Midbrain (tissue), 1 donor: Measurements from ENCODE around the gene TPCN1.
A peak's percentile ranks its signal among the peaks of the same experiment; 100 is the strongest.

Experiments
- DNase-seq: peaks from one replicate; lab custom pipeline; 2025; lab: John Stamatoyannopoulos, UW

TPCN1 gene

DNA sequence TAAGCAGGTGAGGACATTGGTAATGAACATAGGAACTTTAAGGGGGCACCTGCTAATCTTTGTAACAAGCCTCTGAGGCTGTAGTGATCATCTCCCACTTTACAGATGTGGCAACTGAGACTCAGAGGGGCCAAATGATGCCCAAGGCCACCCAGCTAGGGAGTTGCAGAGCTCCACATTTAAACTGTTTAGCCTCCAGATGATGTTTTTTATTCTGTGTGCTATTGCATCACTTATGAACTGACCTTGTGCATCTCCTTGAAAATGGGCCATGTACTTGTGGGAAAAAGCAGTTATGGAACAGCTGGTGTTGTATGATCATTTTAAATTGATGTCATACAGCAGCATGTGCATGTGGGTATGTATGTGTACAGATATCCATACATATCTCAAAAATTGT lies 41.4 kb downstream of the TPCN1 start:
- DNase-seq, result no peak

DNA sequence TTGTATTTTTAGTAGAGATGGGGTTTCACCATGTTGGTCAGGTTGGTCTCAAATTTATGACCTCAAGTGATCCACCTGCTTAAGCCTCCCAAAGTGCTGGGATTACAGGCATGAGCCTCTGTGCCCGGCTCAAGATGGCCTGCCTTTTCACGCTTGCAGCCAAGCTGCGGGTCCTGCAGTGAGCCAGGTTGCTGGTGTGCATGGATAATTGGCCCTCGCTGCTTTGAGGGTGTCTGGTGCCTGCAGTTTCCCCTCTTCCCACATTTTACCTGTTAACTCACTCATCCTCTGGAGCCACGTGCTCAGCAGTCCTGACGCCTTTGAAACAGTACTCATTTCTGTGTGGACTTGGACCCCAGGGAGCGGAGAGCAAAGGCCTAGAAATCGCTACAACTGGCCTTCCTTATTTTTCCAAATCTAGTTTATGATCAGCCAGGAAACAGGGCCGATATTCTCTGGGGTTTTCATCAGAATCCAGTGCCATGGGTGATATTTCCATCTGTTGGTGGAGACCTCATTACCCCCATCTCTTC lies 42.2 kb downstream of the TPCN1 start:
- DNase-seq, result no peak

DNA sequence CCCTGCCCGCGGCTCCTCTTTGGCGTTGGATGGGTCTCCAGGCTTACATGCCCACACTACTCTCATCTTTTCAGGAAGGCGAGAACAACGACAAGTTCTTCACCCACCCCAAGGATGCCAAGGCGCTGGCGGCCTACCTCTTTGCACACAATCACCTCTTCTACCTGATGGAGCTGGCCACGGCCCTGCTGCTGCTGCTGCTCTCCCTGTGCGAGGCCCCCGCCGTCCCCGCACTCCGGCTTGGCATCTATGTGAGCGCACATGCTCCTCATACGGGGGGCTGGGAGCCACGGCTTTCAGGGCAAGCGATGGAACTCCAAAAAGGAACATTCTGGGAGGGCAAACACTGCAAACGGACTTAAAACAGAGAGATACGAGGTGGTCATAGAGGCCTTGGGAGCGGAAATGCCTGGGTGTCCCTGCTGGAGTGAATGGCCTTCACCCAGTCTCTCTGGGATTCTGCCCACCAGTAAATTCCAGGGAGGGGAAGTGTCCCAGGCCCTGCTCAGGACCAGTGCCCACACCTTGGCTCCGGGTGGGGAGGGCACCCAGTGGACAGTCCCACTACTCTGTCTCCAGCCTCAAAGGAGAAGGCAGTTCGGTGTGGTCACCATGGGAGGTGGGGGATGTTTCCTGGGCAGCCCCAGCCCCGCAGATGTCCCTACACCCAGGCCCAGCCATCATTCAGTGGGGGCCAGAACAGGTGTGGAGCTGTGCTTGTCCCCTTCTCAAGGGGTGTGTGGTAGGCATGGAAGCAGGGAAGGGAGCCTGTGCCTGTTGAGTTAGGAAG lies 45.0 kb downstream of the TPCN1 start:
- no peak for DNase-seq

DNA sequence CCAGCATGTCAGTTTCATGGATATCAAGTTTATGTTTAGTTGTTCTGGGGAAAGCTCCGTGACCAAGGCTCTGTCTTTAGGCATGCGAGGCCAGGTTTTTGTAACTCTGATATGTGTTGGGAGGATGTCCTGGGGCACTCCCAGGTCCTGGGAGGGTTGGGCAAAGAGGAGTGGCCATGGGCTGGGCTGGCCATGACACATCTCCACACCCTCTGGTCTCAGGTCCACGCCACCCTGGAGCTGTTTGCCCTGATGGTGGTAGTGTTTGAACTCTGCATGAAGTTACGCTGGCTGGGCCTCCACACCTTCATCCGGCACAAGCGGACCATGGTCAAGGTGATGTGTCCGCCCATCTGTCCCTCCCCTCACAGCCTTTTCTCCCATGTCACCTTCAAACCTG lies 46.4 kb downstream of the TPCN1 start:
- no peak for DNase-seq

DNA sequence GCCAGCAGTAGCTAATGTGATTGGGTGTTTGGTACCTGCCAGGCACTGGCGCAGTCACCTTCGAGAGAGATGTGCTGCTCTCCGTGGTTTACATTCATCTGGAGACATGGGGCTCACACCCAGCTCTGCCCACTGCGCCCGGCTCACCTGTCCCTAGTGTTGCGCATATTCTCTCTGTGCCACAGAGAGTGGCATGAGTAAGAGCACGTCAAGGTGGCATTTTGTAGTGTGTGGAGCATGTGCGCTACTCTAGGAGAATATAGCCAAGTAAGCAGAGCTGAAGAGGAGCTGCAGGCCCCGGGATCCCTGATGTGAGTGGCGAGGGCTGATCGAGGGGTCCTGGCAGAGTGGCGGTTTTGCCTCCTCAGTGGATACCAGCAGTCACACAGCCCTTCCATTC lies 46.9 kb downstream of the TPCN1 start:
- no peak for DNase-seq

DNA sequence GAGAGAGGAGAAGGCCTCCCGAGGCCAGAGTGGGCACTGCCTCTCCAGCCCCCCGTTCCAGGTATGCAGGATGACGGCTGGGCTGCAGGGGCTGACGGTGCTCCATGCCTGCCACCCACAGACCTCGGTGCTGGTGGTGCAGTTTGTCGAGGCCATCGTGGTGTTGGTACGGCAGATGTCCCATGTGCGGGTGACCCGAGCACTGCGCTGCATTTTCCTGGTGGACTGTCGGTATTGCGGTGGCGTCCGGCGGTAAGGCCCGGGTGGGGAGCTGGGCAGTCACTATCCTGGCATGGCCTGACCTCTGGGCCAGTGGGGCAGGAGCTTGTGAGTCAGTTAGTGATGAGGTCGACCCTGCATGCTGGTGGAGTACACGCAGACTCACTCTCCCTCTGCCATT lies 47.4 kb downstream of the TPCN1 start:
- DNase-seq, result no peak

DNA sequence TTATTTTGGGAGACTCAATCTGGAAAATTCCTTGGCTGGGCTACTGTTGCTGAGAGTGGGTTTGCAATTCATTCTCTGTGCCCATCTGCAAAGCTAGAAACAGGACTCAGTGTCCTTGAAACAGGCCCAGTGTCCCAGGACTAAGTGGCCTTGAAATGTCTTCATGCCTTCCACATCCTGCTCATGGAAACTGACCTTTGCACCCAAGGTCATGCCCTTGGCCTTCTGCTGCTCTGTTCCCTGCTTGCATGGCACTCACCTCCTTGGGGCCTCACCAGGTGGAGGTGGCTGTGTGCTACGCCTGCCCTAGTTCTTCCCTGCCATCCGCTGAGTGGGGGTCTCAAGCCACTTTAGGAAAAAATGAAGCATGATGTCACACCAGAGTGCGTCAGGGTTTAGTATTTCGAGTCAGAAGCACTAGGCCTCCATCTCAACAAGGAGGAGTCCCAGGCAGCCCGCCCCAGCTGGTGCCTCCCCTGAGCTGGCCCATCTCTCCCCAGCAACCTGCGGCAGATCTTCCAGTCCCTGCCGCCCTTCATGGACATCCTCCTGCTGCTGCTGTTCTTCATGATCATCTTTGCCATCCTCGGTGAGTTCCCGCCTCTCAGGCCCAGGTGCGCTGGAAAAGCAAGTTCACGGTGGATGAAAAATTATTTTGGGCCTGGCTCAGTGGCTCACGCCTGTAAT lies 48.1 kb downstream of the TPCN1 start:
- no peak for DNase-seq

DNA sequence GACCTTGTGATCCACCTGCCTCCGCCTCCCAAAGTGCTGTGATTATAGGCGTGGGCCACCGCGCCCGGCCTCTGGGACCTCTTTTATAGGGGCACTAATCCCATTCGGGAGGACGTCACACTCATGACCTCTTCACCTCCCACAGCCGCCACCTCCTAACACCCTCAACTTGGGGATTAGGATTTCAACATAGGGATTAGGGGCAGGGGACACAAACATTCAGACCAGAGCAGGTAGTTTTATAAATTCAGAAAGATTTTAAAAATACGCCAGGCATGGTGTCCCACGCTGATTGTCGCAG lies 49.4 kb downstream of the TPCN1 start:
- DNase-seq, result no peak

DNA sequence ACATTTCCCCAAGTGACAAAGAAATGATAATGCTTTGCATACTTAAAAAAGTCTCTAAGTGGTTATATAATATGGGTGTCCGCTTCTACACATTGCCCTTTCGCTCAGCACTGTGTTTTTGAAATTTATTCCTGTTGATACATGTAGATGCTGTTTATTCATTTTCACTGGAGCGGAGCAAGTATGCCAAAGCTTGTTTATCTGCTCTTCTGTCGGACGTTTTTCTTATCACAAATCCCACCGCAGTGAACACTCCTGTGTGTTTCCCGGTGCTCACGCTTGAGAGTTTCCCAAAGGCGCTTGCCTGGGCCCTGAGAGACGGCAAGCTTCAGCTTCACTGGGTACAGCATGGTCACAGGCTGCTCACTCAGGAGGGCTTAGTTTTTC lies 50.2 kb downstream of the TPCN1 start:
- DNase-seq, result no peak

DNA sequence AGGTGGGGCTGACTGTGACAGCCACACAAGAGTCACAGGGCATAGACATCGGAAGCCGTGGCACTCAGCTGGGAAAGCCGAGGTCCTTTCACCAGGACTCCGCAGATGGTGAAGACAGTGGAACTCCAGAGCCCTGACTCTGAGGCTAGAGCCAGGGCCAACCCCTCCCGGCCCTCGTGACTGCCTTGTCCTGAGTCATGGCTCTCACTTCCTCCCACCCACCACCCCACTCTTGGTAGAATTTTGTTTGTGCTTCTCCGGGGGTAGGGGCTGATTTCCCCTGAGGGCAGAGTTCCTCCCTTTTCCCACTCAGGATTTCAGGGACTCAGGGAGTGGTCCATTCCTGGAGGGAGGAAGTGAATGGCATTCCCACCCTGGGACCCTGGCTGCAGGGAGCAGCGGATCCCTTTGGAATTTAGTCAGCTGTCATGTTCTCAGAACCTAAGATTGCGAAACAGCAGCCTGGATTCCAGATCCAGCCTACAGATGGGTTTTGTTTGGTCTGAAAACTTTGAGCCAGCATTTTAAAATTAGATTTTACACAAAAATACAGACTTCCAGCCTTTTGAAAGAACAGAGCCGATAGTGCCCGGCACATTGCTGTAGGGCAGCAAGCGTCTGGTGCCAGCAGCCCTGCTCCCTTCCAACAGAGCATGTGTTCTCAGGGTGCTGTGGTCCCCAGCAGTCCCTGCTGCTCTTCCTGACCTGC lies 50.7 kb downstream of the TPCN1 start:
- DNase-seq, result peak; percentile 67

DNA sequence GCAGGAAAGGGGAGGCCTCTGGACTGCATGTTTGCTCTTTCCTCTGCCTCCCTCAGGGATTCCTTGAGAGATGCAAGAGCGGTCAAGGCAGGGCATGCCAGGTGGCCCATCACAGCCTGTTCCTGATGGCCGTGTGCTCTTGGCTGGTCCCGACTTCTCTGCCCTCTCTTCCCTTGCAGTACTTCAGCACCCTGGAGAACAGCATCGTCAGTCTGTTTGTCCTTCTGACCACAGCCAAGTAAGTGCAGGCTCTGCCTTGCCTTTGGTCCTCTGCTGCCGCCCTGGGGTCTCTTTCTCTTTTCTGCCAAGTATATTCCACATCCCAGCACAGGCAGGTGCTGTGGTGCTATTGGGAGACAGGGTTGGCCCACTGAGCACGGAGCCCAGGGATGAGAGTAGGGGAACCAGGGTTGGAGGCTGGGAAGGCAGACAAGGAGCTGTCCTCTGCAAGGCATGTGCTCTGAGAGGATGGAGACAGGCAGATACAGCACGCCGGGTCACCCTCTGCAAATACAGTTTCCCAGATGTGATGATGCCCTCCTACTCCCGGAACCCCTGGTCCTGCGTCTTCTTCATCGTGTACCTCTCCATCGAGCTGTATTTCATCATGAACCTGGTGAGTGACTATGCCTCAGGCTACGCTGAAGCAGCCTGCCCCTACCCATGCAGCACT lies 51.9 kb downstream of the TPCN1 start:
- no peak for DNase-seq

DNA sequence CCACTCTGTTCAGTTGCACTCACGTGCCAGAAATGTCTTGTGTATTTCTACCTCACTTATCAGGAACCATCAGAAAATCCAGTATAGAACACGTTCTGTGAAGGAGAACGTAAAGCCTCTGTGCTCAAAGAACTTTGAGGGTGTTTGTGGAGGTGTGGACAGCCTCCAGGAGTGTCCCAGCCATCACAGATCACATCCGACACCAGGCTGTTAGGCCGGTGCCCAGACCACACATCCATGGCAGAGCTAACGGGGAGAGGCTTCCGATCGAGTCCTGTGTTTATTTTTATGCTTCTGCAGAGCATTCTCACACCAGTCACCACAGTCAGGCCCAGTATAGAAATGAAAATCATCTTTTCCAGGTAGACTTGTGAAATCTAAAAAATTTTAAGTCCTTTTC lies 53.6 kb downstream of the TPCN1 start:
- DNase-seq, result no peak

DNA sequence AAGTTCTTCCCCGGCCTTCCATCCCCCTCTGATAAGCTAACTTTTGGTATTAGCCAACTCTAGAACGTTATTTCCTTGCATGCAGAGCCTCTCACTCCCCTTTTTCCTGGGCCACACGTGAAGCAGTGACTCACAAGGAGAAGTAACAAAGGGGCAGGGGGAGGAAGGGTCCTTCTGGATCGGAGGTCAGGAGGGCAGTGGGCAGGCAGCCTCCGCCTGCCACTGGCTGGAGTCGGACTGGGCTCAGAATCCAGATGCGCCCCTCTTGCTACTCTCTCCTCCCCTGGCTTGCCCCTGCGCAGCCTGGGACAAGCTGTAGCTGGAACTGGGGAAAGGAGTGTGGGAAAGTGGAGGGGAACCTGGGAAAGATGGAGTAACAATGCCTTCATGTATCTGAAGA lies 55.0 kb downstream of the TPCN1 start:
- no peak for DNase-seq

DNA sequence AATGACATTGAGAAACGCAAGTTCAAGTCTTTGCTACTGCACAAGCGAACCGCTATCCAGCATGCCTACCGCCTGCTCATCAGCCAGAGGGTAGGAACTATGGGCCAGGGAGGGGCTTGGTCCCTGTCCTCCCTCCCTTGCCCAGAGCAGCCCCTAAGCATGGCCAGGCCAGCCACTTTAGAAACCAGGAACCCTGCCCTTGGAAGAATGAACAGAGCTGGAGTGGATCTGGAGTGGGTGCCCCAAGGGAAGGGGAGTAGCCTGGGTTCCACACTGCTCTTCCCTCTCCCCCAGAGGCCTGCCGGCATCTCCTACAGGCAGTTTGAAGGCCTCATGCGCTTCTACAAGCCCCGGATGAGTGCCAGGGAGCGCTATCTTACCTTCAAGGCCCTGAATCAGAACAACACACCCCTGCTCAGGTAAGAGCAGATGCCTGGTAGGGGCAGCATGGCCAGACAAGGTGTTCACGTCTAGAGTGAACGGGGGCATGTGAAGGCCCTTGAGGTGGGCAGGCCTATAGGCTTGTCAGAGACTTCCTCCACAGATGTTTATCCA lies 55.8 kb downstream of the TPCN1 start:
- DNase-seq, result no peak

DNA sequence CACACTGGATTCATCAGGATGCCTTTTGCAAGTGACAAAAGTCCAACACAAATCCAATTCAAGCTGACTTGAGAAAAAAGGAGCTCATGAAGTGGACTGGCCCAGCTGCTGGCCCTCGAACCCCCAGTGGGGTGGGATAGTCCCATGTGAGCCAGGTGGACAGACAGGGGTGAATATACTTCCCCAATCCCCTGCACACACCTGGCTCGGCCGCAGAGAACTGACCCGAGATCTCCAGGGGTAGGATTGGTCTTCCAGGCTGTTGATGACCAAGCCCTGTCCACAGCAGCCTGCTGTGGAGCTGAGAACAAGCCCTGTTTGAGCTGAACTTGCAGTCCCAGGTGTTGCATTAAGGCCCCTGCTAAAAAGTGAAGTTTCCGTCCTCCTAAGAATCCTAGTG lies 56.2 kb downstream of the TPCN1 start:
- DNase-seq, result no peak

DNA sequence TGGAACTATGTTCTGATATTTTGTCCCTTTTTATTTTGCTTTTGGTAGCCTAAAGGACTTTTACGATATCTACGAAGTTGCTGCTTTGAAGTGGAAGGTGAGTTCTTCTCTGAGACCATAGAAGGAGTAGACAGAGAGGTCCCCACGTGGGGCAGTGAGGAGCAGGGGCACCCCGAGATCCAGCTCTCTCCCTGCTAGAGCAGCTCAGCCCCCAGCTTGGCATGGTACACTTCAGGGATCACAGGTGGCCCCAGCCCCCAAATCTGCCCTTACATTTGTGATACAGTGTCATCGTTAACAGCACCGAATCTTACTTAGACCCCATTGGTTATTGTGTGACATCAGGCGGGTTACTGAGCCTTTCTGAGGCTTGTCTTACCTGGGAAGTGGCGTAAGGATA lies 56.9 kb downstream of the TPCN1 start:
- no peak for DNase-seq

DNA sequence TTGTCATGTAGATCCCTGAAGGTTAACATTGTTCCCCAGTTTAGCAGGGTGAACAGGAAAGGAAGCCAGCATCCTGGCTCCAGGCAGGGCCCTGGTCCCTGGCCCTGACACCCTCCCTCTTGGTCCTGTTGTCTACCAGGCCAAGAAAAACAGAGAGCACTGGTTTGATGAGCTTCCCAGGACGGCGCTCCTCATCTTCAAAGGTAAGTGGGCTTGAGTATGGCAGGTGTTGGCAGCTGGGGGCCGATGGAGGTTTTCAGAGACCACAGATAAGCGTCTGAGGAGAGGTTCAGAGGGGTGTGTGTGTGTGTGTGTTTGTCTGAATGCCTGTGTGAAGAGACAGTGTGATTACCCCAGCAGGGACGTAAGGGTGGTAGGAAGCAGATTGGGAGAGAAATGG lies 57.4 kb downstream of the TPCN1 start:
- no peak for DNase-seq

DNA sequence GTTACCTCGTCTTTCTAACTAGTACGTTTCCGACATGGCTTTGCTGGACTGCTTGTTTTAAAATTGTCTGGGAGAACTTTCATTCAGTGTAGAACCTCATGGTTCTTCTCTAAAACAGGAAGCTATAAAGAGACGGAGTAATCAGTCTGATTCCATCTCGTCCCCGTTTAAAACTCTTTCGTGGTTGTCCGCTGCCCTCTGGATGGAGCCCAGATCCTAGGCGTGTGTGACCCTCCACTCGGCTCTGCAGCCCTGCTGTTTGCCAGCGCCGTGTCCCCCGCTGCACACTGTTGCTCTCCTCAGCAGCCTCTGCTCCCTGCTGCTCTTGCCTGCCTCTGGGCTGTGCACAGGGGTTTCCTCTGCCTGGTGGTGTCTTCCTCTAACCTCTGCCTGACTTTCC lies 63.5 kb downstream of the TPCN1 start:
- no peak for DNase-seq

DNA sequence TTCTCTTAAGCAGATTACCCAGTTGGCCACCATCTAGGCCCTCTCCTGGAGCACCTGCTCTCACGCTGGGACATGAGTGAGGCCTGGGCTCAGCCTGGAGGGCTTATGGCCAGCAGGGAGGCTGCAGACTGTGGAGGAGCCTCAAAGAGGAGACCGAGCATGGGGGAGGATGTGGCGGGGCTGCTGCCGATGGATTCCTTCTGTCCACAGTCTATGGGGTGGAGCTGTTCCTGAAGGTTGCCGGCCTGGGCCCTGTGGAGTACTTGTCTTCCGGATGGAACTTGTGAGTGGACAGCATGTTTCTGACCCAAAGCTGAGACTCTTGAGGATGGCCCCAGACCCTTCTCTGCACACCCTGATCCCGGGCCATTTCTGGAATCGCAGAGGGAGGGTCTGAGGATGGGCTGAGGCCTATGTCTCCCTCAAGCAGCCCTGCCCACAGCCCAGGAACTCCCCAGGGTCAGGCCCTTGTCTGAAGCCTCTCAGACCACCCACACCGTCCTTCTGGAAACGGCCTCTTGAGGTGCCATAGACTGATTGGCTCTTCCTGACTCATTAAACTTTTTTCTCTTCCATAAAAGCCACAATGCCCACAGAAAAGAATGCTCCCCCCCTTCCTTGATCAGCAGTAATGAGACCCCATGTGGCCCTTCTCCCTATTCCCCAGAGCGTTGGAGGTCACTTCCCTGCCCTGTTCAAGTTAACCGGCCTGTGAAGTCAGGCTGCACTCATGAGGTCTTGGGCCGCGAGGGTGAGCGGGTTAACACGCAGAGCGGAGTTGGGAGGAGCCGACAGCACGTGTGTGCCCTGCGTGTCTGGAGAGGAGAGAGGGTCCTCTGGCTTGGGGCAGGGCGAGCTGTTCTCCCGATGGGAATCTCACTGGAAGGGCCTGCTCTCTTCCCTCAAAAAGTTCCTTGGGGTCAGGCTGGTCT lies 64.7 kb downstream of the TPCN1 start:
- no peak for DNase-seq

DNA sequence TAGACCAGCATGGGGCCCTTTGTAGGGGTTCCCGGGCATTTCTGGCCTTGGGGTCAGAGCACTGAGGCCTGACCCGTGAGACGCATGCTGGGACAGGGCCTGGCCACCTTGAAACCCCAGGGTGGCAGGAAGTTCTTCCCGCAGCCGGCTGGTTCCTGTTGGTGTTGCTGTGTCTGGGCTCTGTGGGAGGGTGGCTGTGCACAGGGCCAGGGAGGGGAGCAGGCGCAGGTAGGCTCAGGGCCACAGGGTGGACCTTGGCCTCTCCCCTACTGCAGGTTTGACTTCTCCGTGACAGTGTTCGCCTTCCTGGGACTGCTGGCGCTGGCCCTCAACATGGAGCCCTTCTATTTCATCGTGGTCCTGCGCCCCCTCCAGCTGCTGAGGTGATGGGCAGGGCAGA lies 65.4 kb downstream of the TPCN1 start:
- DNase-seq, result no peak
